H9 (cell line): ENCODE measurements around the gene SNRNP35. TPM values are rescaled to one million over a fixed set of nuclear protein-coding genes. Genes with fewer than 3 reads are reported as not detected.

ENCODE experiments used
- DNase-seq: peaks from one replicate; pipeline ENCODE4 v3.0.0-alpha.2; 2017
- H2AFZ ChIP-seq: one replicate; pipeline ENCODE4 v1.6.1; 2013; ENCODE audit warnings: mild to moderate bottlenecking, low read length, control low read depth, moderate library complexity
- H2AK5ac ChIP-seq: 2 replicates; pipeline ENCODE4 v1.6.1; 2013; ENCODE audit warnings: low read length, control low read depth, mixed read lengths; ENCODE audit not compliant: insufficient read length
- H2BK120ac ChIP-seq: one replicate; pipeline ENCODE4 v1.6.1; 2013; ENCODE audit warnings: low read depth, mild to moderate bottlenecking, low read length, control low read depth, inconsistent platforms; ENCODE audit not compliant: poor library complexity, severe bottlenecking
- H2BK12ac ChIP-seq: 2 replicates; pipeline ENCODE4 v1.6.1; 2013; ENCODE audit warnings: low read length, control low read depth, mixed read lengths, low read depth; ENCODE audit not compliant: insufficient read length
- H2BK15ac ChIP-seq: 2 replicates; pipeline ENCODE4 v1.6.1; 2013; ENCODE audit warnings: low read depth, low read length, control low read depth
- H2BK20ac ChIP-seq: one replicate; pipeline ENCODE4 v1.6.1; 2013; ENCODE audit warnings: low read depth, mild to moderate bottlenecking, low read length, control low read depth, inconsistent platforms; ENCODE audit not compliant: poor library complexity, severe bottlenecking
- H2BK5ac ChIP-seq: 2 replicates; pipeline ENCODE4 v1.6.1; 2013; ENCODE audit warnings: low read length, control low read depth, mixed read lengths; ENCODE audit not compliant: insufficient read length
- H3K14ac ChIP-seq: 2 replicates; pipeline ENCODE4 v1.6.1; 2013; ENCODE audit warnings: low read length, control low read depth; ENCODE audit not compliant: insufficient read depth
- H3K18ac ChIP-seq: 2 replicates; pipeline ENCODE4 v1.6.1; 2013; ENCODE audit warnings: low read depth, mild to moderate bottlenecking, mixed read lengths, low read length, control low read depth; ENCODE audit not compliant: insufficient read length
- H3K23ac ChIP-seq: 2 replicates; pipeline ENCODE4 v1.6.1; 2013; ENCODE audit warnings: low read length, control low read depth, mixed read lengths, low read depth; ENCODE audit not compliant: insufficient read length
- H3K23me2 ChIP-seq: 2 replicates; pipeline ENCODE4 v1.6.1; 2013; ENCODE audit warnings: low read depth, mild to moderate bottlenecking, mixed read lengths, low read length, control low read depth; ENCODE audit not compliant: insufficient read length, poor library complexity, severe bottlenecking
- H3K27ac ChIP-seq: 2 replicates; pipeline ENCODE4 v1.5.1; 2013; ENCODE audit warnings: low read length, control low read depth, mixed read lengths, low read depth; ENCODE audit not compliant: insufficient read length
- H3K27me3 ChIP-seq: 2 replicates; pipeline ENCODE4 v1.6.1; 2013; ENCODE audit warnings: low read length, control low read depth, inconsistent platforms; ENCODE audit not compliant: insufficient read depth
- H3K4ac ChIP-seq: 2 replicates; pipeline ENCODE4 v1.6.1; 2013; ENCODE audit warnings: low read depth, mild to moderate bottlenecking, control low read depth, inconsistent platforms, low read length, moderate library complexity
- H3K4me1 ChIP-seq: 2 replicates; pipeline ENCODE4 v1.6.1; 2013; ENCODE audit warnings: low read length, control low read depth, inconsistent platforms; ENCODE audit not compliant: insufficient read depth
- H3K4me2 ChIP-seq: 2 replicates; pipeline ENCODE4 v1.6.1; 2013; ENCODE audit warnings: low read length, control low read depth, mixed read lengths; ENCODE audit not compliant: insufficient read length, insufficient read depth
- H3K56ac ChIP-seq: 2 replicates; pipeline ENCODE4 v1.6.1; 2013; ENCODE audit warnings: low read depth, mild to moderate bottlenecking, mixed read lengths, low read length, control low read depth; ENCODE audit not compliant: insufficient read length
- H3K79me1 ChIP-seq: 2 replicates; pipeline ENCODE4 v1.6.1; 2013; ENCODE audit warnings: low read depth, mild to moderate bottlenecking, moderate library complexity, low read length, control low read depth, inconsistent platforms; ENCODE audit not compliant: insufficient read depth, poor library complexity, severe bottlenecking
- H3K79me2 ChIP-seq: 2 replicates; pipeline ENCODE4 v1.6.1; 2013; ENCODE audit warnings: low read length, control low read depth, inconsistent platforms; ENCODE audit not compliant: insufficient read depth
- H3K9ac ChIP-seq: 2 replicates; pipeline ENCODE4 v1.6.1; 2013; ENCODE audit warnings: low read length, control low read depth, mixed read lengths; ENCODE audit not compliant: insufficient read length; ENCODE audit errors: extremely low read depth
- H3K9me3 ChIP-seq: one replicate; pipeline ENCODE4 v1.6.1; 2013; ENCODE audit warnings: low read depth, low read length, inconsistent platforms; ENCODE audit not compliant: control insufficient read depth
- H3T11ph ChIP-seq: one replicate; pipeline ENCODE4 v1.6.1; 2013; ENCODE audit warnings: mild to moderate bottlenecking, low read length, control low read depth, inconsistent platforms
- H4K20me1 ChIP-seq: one replicate; pipeline ENCODE4 v1.6.1; 2013; ENCODE audit not compliant: control insufficient read depth, insufficient read length, insufficient read depth
- H4K5ac ChIP-seq: 2 replicates; pipeline ENCODE4 v1.6.1; 2013; ENCODE audit warnings: low read depth, mild to moderate bottlenecking, mixed read lengths, low read length, control low read depth; ENCODE audit not compliant: insufficient read length
- H4K8ac ChIP-seq: replicated peaks from 2 replicates; pipeline ENCODE4 v1.6.1; 2013; ENCODE audit warnings: low read length, control low read depth, mixed read lengths, low read depth; ENCODE audit not compliant: insufficient read length
- H4K91ac ChIP-seq: 2 replicates; pipeline ENCODE4 v1.6.1; 2013; ENCODE audit warnings: low read depth, mild to moderate bottlenecking, moderate library complexity, mixed read lengths, low read length, control low read depth; ENCODE audit not compliant: insufficient read length
- H3K27ac Mint-ChIP-seq, 3 experiments: 2 replicates in 2 of 3; 3 replicates in 1 of 3; pipeline ENCODE4 v1.8.0; 2020 to 2021; ENCODE audit warnings: mixed read lengths in 3 of 3, mild to moderate bottlenecking in 1 of 3, moderate library complexity in 1 of 3
- H3K27me3 Mint-ChIP-seq: 2 replicates; pipeline ENCODE4 v1.8.0; 2021; ENCODE audit warnings: low read depth, mild to moderate bottlenecking, moderate library complexity, mixed read lengths
- H3K36me3 Mint-ChIP-seq, 3 experiments: 2 replicates in 2 of 3; 3 replicates in 1 of 3; pipeline ENCODE4 v1.8.0; 2020 to 2021; ENCODE audit warnings: low read depth in 3 of 3, mixed read lengths in 3 of 3; ENCODE audit not compliant: insufficient read depth in 1 of 3
- H3K4me1 Mint-ChIP-seq, 2 experiments: 2 replicates each; pipeline ENCODE4 v1.8.0; 2020; ENCODE audit warnings: mixed read lengths in 2 of 2
- H3K4me3 Mint-ChIP-seq, 2 experiments: 2 replicates in 1 of 2; 3 replicates in 1 of 2; pipeline ENCODE4 v1.8.0; 2020 to 2021; ENCODE audit warnings: mild to moderate bottlenecking in 2 of 2, mixed read lengths in 2 of 2, moderate library complexity in 1 of 2
- H3K9me3 Mint-ChIP-seq, 2 experiments: 2 replicates in 1 of 2; 3 replicates in 1 of 2; pipeline ENCODE4 v1.8.0; 2020; ENCODE audit warnings: mild to moderate bottlenecking in 2 of 2, mixed read lengths in 2 of 2, moderate library complexity in 1 of 2
- CTCF ChIP-seq: fragments of 200-600 bp; sonication (generic); conservative IDR thresholded peaks from 3 replicates; pipeline ENCODE4 v1.8.0; 2021; ENCODE audit warnings: antibody characterized with exemption, mild to moderate bottlenecking
- WGBS: extraction: QIAGEN DNeasy Blood & Tissue Kit; methylation state at CpG from one replicate; pipeline ENCODE4 v1.1.7; 2013; ENCODE audit warnings: missing lambda C conversion rate, low lambda C conversion rate, mixed read lengths; ENCODE audit not compliant: insufficient read length; ENCODE audit errors: extremely low coverage; 5-methylcytosine and 5-hydroxymethylcytosine counted together
- total RNA-seq: library from RNA; stranded (reverse); gene quantifications from 2 replicates; pipeline ENCODE4 v1.2.1, GENCODE V29; 2021

The SNRNP35 gene
- total RNA-seq, 1 experiment from 2014 or later: 16.3 TPM

- no peak overlapping the region for H3K4ac ChIP-seq
- no peak overlapping the region for H2BK5ac ChIP-seq
- no peak for DNase-seq
- no peaks in the 10 kb centered on the region for H3K79me1 ChIP-seq
- TF ChIP-seq CTCF: no peak
- no peak overlapping the region for H3K56ac ChIP-seq
- Mint-ChIP-seq H3K36me3 (no peaks in the 10 kb centered on the region), H3K27ac (no peak overlapping the region), H3K27me3 (no peaks in the 10 kb centered on the region), H3K4me1 (peaks cover 13 to 25% of the 10 kb centered on the region in 2 experiments), H3K4me3 (no peak overlapping the region), H3K9me3 (no peaks in the 10 kb centered on the region)
- no peaks in the 10 kb centered on the region for H3K9me3 ChIP-seq
- H3K27ac ChIP-seq: no peak overlapping the region
- no peak overlapping the region for H2BK20ac ChIP-seq
- H4K8ac ChIP-seq: no peak overlapping the region
- no peak overlapping the region for H4K5ac ChIP-seq
- WGBS: no CpG with 5 or more reads among the region's 6 CpGs
- no peak overlapping the region for H2BK12ac ChIP-seq
- no peak overlapping the region for H3K14ac ChIP-seq
- no peak overlapping the region for H2AK5ac ChIP-seq
- no peak overlapping the region for H3K9ac ChIP-seq
- H2BK15ac ChIP-seq: no peak overlapping the region
- H3K4me1 ChIP-seq: no peaks in the 10 kb centered on the region
- no peak overlapping the region for H3K4me2 ChIP-seq
- H2AFZ ChIP-seq: no peak overlapping the region
- no peak overlapping the region for H2BK120ac ChIP-seq
- no peak overlapping the region for H3K23ac ChIP-seq
- no peak overlapping the region for H3T11ph ChIP-seq
- no peak overlapping the region for H3K18ac ChIP-seq
- no peaks in the 10 kb centered on the region for H3K27me3 ChIP-seq
- no peaks in the 10 kb centered on the region for H4K20me1 ChIP-seq
- no peaks in the 10 kb centered on the region for H3K23me2 ChIP-seq
- H4K91ac ChIP-seq: no peak overlapping the region
- no peaks in the 10 kb centered on the region for H3K79me2 ChIP-seq
These were observed 31.6 kb downstream of the SNRNP35 start for GRCh38 chr12:123489580-123489979.
